Measurements from ENCODE around the gene SURF6.
"Not testable (repeated sequence)": the region's sequence is repeated elsewhere in the genome, so short reads cannot be mapped to it uniquely, and the experiment has no call there.

The SURF6 gene

GRCh38 chr9:133346021-133346785, 10.2 kb upstream of the SURF6 start:
- DNase-seq = no peak

- no peak for DNase-seq
These were observed 9.6 kb upstream of the SURF6 start for GRCh38 chr9:133345596-133345995.

DNA sequence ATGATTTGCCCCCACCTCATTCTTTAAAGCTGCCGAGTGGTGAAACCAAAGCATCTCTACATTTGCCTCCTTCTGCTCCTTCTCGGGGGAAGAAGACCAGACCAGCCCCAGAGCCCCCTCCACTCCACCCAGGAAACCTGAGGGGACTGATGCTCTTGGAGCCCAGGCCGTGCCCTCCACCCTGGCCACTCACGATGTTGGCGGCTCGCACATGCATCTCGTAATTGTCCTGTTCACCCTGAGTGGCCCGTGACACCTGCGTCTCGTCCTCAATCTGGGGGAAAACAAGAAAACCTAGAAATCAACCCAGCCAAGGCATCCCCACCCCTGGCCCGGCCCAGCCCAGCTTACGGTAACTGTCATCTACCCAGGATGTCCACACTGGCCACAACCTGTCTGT, 9.0 kb upstream of the SURF6 start:
- no peak for DNase-seq

DNA sequence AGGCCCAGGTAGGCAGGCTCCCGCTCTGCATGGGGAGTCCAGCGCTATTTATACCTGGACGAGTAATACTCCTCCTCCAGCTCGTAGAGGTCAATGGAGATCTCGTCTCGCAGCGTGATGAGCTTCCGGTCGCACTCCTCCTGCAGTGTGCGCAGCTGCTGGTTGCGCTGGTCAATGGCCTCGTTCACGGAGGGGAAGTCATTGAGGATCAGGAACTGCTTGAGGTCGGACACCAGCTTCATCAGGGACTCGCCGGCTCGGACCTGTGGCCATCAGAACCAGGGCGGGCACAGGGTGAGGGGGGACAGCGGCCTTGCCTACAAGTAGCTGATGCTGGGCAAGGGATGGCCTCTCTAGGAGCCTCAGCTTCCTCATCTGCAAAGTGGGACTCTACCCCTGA, 8.1 kb upstream of the SURF6 start:
- no peak for DNase-seq

DNA sequence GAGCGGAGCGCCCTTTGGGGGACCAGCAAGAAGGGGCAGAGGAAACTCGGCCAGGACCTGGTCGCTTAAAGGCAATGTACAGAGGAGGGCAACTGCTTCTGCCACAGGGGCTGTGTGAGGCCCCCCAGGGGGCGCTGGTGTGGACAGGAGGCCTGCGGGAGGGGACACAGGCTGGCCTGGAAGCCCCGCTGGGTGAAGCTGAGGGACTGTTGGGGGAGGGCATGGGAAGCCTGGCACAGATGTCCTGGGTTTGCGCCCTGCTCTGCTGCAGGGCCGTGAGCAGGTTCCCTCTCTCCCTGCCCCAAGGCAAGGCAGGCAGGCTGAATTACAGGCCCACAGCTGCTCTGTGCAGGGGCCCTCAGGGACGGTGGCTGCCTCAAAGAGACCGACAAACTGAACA, 6.6 kb upstream of the SURF6 start:
- no peak for DNase-seq

- no peak for DNase-seq
These were observed 6.0 kb upstream of the SURF6 start for GRCh38 chr9:133342069-133342406.

DNA sequence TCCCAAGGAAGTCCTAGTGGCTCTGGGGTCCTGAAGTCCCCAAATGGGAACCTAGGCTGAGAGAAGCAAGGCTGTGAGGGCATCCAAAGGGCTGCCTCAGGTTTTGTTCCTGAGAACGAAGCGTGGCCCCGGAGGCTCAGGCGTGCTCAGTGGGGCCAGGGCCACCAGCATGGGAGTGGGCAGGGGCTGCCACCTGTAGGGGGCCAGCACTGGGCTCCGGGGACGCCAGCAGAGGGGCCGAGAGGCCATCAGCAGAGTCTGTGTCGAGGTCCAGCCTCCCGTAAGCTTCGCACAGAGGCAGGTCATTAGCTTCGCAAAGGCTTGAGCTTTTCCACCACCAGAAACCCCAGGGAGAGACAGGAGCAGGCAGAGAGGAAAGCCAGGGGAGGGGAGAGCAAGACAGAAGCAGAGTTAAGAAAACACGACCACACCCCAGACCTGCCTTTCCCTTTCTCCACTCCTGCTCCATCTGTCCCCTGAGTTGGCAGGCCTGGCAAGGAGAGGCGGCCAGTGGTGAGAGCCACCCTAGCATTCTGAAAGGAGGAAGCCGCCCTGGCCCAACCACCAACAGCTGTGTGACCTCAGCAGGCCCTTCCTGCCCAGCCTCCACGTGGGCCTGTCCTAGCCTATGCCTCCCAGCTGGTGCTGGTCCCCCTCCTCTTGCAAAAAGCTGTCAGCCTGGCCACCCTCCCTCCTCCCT, 5.5 kb upstream of the SURF6 start:
- DNase-seq = no peak

- no peak for DNase-seq
These were observed 4.9 kb upstream of the SURF6 start for GRCh38 chr9:133340916-133341315.

DNA sequence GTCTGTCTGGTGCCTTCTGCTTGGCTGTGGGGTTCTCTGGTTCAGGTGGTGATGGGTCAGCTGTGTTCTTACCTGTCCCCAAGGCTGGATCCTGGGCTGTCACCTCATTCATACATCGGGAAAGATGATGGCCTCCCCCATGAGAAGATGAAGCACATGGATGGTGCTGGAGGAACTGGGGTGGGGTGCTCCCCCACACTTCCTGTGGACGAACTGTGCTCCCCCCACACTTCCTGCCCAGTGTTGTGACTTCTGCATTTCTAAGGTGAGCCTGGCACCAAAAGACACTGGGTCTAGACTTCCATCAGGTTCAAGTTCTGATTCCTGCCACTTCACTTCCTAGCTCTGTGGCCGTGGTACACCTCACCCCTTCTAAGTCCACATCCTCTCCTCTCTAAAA, 4.3 kb upstream of the SURF6 start:
- no peak for DNase-seq

DNA sequence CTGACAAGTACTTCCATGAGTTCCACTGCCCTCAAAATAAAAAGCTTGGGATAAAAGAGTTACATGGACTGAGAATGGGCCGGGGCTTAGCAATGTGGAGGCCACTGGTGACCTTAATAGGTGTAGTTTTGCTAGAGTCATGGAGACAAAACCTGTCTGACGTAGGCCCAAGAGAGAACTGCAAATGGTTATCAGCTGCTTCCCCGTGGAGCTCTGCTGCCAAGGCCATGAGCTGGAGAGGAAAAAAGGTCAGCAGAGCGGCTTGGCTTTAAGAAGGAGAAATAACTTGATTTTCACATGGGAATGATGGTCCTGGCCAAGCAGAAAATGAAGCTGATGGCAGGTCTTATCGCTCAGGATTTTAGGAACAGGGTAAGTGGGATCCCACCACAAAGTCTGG, 3.7 kb upstream of the SURF6 start:
- no peak for DNase-seq

DNA sequence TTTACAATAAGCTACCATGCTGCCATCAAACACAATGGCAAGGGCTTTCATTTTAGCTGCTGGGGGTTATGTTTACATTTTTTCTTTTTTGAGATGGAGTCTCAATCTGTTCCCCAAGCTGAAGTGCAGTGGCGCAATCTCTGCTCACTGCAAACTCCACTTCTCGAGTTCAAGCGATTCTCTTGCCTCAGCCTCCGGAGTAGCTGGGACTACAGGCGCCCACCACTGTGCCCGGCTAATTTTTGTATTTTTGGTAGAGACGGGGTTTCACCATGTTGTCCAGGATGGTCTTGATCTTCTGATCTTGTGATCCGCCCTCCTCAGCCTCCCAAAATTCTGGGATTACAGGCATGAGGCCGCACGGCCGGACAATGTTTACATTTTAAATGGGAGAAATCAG, 1.1 kb downstream of the SURF6 start:
- not testable (repeated sequence) for DNase-seq

GRCh38 chr9:133334161-133334560, 1.8 kb downstream of the SURF6 start:
- no peak for DNase-seq

DNA sequence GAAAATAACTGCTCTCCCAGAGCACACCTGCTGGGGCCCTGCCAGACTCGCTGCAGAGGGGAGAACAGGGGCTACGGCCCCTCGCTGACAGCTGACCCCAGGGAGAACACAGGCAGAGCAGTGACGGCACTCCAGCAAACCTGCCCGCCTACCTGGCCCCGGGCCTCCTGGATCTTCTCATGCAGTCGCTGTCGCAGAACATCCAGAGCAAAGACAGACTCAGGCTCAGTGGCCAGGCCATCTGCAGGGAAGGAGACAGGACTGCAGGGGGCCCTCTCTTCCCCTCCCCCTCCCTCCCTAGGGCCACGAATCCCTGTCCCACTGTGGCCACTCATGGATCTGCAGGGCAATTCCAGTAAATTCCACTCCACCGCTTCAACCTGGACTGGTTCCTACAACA, 2.4 kb downstream of the SURF6 start:
- no peak for DNase-seq

GRCh38 chr9:133333011-133333410, 3.0 kb downstream of the SURF6 start:
- no peak for DNase-seq

DNA sequence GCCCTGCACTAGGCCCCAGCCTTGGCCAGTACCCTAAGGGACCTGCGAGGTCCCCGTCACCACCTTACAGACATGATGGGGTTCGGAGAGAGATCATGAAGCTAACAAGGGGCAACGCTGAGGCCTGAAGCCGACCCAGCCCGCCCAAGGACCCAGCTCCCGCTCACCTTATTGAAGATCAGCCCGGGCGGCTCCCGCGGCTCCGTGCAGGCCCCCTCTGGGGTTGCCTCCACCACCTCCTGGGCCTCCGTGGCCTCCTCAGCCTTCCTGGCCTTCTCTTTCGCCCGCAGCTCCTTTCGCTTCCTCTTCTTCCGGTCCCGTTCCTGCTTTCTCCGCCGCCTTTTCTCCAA, 3.6 kb downstream of the SURF6 start:
- no peak for DNase-seq

- no peak for DNase-seq
These were observed 4.2 kb downstream of the SURF6 start for GRCh38 chr9:133331641-133332380.

GRCh38 chr9:133331221-133331620, 4.8 kb downstream of the SURF6 start:
- no peak for DNase-seq

DNA sequence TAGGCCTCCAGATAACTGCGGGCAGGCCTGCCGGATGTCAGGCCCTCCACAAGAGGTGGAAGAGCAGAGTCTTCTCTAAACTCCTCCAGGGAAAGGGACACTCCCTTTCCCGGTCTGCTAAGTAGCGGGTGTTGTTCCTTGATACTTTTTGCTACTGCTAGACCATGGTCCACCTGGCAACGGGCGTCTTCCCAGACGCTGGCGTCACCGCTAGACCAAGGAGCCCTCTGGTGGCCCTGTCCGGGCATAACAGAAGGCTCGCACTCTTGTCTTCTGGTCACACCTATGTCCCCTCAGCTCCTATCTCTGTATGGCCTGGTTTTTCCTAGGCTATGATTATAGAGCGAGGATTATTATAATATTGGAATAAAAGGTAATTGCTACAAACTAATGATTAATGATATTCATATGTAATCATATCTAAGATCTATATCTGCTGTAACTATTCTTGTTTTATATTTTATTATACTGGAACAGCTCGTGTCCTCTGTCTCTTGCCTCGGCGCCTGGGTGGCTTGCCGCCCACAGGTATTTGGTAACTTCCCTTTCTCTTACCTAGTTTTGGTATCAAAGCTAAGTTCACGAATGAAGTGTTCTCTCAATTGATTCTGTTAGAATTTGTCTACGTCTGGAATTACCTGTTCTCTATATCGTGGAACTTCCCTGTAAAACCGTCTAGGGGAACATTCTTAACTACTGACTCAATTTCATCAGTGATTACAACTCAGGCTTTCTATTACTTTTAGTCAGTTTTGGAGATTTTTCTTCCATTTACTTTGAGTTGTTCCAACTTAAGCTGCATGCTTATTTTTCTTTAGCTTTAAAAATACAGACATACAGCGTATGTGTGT, 6.5 kb downstream of the SURF6 start:
- not testable (repeated sequence) for DNase-seq

- DNase-seq = no peak
These were observed 8.0 kb downstream of the SURF6 start for GRCh38 chr9:133327834-133328484.

- not testable (repeated sequence) for DNase-seq
These were observed 9.0 kb downstream of the SURF6 start for GRCh38 chr9:133327021-133327420.

DNA sequence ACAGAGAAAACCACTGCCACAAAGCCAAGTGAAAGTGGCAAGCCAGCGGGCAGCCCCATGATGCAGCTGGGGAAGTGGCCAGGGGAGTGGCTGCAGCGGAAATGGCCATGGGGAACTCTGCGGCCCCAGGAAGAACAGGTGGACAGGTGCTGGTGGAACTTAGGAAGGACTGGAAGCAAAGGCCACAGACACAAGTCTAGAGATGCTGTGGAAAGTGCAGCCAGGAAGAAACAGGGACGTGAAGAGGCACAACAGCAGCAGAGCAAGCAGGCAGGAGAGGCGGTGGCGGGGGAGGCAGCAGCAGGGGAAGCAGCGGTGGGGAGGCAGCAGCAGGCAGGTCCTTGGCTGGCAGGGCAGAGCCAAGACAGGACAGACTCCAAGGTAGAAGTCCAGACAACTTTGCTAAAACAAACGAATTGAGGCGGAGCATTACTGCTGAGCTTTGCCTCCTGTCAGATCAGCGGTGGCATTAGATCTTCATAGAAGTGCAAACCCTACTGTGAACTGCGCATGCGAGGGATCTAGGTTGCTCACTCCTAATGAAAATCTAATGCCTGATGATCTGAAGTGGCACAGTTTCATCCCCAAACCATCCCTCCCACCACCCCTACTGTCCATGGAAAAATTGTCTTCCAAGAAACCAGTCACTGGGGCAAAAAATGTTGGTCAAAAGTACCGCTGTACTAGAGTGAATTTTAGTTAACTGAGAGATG, 11.8 kb downstream of the SURF6 start:
- DNase-seq = no peak

DNA sequence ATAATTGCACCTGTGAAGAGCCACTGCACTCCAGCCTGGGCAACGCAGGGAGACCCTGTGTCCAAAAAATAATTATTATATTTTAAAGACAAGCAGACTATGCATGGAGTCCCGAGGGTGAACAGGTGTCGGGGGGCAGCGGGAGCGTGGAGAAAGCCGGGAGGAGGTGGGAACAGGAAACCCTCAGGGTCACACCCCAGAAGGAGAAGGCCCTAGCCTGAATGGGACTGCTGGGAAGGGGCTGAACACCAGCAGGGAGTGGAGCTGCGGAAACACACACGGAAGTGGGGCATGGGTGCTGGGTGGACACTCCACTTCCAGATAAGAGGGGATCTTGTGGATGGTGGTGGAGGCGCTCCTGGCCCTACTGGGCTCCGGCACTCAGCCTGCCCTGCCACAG, 12.8 kb downstream of the SURF6 start:
- no peak for DNase-seq

Measured in NCI-H748 treated with DMSO at 0.1 percent for 48 hours (cell line).